GM21515 (cell line): ENCODE measurements around the gene KLHDC1.
"Not testable (repeated sequence)": the region's sequence is repeated elsewhere in the genome, so short reads cannot be mapped to it uniquely, and the experiment has no call there.

Source experiments
- ATAC-seq: cut with Tn5 transposase; IDR thresholded peaks from one replicate; pipeline ENCODE4 v1.9.1; 2021; ENCODE audit not compliant: unreplicated experiment

KLHDC1 gene

DNA sequence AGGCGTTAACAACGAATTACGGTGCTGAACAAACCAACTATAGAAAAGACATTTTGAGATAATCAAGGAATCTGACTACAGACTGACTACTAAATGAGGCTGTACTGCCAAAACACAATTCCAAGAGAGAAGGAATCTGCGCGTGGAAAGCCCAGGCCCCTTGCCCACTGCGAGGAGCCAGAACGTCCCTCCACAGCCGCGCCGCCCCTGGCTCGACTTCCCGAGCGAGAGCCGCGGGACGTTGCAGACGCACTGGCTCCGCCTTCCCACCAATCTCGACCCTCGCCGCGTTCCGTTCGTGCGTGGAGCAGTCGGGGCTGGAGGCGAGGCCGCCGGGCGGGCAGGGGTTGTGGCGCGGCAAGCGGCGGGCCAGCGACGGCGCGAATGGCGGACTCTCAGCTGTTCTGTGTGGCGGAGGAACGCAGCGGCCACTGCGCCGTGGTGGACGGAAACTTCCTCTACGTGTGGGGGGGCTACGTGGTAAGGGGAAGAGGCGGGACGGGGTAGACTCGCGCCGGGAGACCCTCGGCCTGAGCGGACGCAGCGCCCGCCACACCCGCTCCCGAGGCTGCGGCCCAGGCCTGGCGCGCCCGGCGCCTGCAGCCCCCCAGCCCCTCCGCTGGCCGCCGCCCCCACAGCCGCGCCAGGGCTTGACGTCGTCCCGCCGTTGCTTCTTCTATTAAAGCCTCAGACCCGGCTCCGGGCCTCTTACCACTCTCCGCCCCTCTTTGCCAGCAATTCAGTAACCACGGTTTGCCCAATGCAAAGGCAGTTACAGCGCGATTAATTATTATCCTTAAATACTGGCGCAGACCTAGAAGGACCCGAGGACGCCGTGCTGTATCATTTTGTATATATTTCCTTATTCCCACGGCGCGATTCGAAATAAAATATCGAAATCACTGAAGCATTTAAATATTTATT lies at the start of gene KLHDC1:
KLHDC1 (plus strand) TSS at position 310 of the 924 bp plus-strand sequence; CDS start at position 385, 75 bp downstream.
- ATAC-seq: peak; percentile 67

GRCh38 chr14:49653508-49653907 lies 39.4 kb upstream of the KLHDC1 start:
- ATAC-seq: no peak

GRCh38 chr14:49654511-49654910 lies 38.4 kb upstream of the KLHDC1 start:
- no peak for ATAC-seq

DNA sequence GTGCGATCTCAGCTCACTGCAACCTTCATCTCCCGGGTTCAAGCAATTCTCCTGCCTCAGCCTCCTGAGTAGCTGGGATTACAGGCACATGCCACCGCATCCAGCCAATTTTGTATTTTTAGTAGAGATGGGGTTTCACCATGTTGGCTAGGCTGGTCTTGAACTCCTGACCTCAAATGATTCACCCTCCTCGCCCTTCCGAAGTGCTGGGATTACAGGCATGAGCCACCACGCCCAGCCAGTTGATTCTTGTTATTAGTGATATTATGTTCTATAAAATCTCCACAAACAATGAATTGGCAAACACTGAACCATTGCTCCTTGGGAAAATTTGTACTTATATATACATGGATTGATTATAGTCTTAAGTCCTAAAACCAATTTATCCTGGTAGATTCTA lies 35.4 kb upstream of the KLHDC1 start:
- ATAC-seq: not testable (repeated sequence)

- ATAC-seq: no peak
These were observed 33.1 kb upstream of the KLHDC1 start for GRCh38 chr14:49659526-49660455.

DNA sequence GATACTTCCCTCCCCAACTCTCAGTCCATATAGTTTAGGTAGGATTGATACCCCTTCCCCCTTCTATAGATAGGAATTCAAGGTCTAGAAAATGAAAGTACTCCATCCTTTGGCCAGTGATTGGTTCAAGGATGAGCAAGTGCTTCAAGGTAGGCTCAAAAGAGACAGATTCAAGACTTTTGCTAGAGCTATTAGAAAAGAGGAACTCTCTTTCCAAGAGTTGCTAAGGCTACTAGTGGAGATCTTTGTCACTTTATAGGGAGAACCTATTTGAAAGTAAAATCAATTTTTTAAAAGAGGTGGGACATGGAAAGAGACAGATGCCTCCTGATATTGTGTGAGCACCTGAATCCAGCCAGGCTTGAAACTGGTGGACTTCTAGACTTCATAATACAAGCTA lies 22.4 kb upstream of the KLHDC1 start:
- ATAC-seq: no peak

DNA sequence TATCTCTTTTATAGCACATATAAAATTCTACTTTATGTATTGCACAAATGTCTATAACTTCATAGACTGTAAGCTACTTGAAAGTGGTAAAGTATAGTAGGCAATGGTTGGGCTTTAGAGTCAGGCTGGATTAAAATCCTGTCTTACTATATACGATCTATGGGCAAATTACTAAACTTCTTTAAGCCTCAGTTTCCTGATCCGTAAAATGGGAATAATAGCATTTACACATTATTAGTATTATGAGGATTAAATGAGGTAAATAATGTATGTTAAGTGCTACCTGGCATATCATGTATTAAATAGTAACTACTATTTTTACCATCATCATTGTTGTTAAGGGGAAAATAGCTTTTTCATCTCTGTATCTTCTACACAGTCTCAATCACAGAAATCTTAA lies 19.3 kb upstream of the KLHDC1 start:
- no peak for ATAC-seq

GRCh38 chr14:49677643-49678042 lies 15.3 kb upstream of the KLHDC1 start:
- no peak for ATAC-seq

- ATAC-seq: no peak
These were observed 13.6 kb upstream of the KLHDC1 start for GRCh38 chr14:49679271-49679670.

DNA sequence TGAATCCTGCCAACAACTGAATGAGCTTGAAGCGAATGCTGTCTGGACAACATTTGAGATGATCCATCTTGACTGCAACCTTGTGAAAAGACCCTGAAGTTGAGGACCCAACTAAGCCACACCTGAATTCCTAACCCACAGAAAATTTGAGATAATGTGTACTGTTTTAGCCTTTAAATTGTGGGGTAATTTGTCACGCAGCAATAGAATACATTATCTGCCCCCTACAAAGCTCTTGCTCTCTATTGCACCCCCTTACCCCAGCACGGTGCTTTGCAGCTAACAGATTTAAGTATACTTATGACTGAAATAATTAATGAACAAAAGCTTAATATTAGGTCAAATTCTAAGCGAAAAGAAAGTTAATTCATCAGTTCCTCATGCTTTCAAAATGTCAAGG lies 6.5 kb upstream of the KLHDC1 start:
- no peak for ATAC-seq

- ATAC-seq: no peak
These were observed 4.8 kb upstream of the KLHDC1 start, which contains the start of gene POLE2 for GRCh38 chr14:49687942-49688700. Gene POLE2, minus strand, starts transcription at chr14:49688214. Its CDS starts 11 bp downstream, at chr14:49688203.

- no peak for ATAC-seq
These were observed 4.3 kb upstream of the KLHDC1 start for GRCh38 chr14:49688701-49689030.

DNA sequence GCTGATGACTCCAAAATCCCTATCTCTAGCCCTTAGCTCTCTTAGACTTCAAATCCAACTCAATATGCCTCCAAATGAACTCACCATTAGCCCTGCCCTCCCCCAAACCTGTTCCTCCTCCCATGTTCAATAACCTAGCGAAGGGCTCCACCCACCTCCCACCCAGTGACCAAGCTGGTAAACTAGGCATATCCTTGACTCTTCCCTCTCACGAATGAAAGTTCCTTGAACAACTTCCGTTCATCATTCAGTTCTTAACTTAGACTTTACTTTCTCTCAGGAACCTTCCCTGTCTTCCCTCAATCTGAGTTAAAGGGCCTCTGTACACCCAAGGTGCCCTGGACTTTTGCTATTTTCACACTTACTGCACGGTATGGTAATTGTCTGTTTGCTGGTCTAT lies 1.9 kb upstream of the KLHDC1 start:
- ATAC-seq: no peak

- no peak for ATAC-seq
These were observed 645 bp upstream of the KLHDC1 start for GRCh38 chr14:49692193-49692757.

DNA sequence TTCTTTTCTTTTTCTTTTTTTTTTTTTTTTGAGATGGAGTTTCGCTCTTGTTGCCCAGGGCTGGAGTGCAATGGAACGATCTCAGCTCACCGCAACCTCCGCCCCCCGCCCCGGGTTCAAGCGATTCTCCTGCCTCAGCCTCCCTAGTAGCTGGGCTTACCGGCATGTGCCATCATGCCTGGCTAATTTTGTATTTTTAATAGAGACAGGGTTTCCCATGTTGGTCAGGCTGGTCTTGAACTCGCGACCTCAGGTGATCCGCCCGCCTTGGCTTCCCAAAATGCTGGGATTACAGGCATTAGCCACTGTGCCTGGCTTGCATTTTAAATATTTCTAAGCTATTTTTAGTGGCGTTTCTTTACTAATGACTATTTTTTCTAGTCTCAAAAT lies 810 bp downstream of the KLHDC1 start:
- ATAC-seq: not testable (repeated sequence)

GRCh38 chr14:49702725-49703124 lies 9.8 kb downstream of the KLHDC1 start:
- no peak for ATAC-seq

DNA sequence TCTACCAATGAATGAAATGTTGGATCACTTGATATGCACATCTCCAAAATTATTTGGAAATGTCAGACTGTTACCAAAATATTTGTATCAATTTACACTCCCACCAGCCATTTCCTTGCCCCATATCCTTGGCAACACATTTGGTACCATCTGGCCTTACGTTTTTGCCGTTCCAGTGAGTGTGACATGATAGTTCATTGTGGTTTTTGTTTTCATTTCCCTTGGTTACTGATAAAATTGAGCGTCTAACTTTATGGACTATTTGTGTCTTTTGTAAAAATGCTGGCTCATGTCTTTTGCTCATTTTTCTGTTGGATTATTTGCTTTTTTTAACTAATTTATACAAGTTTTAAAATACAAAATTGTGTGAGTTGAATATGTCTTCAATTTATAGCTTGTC lies 11.0 kb downstream of the KLHDC1 start:
- ATAC-seq: no peak

- not testable (repeated sequence) for ATAC-seq
These were observed 11.6 kb downstream of the KLHDC1 start for GRCh38 chr14:49704471-49704870.

GRCh38 chr14:49710993-49711392 lies 18.1 kb downstream of the KLHDC1 start:
- not testable (repeated sequence) for ATAC-seq

- no peak for ATAC-seq
These were observed 27.8 kb downstream of the KLHDC1 start for GRCh38 chr14:49720744-49721143.
